HFFc6 (cell line): ENCODE measurements around the gene WDR55. TPM values are rescaled to one million over a fixed set of nuclear protein-coding genes. Genes with fewer than 3 reads are reported as not detected.
A peak's percentile ranks its signal among the peaks of the same experiment; 100 is the strongest.
"Not testable (repeated sequence)": the region's sequence is repeated elsewhere in the genome, so short reads cannot be mapped to it uniquely, and the experiment has no call there.

ENCODE experiments used
- DNase-seq: peaks from one replicate; pipeline ENCODE4 v3.0.0-alpha.2; 2018
- H3K27ac Mint-ChIP-seq: 2 replicates; pipeline ENCODE4 v1.8.0; 2020; ENCODE audit warnings: mild to moderate bottlenecking, mixed read lengths
- H3K27me3 Mint-ChIP-seq: 2 replicates; pipeline ENCODE4 v1.8.0; 2021; ENCODE audit warnings: mild to moderate bottlenecking, moderate library complexity, mixed read lengths; ENCODE audit not compliant: insufficient read depth
- H3K36me3 Mint-ChIP-seq: 2 replicates; pipeline ENCODE4 v1.8.0; 2021; ENCODE audit warnings: low read depth, mixed read lengths
- H3K4me1 Mint-ChIP-seq: 2 replicates; pipeline ENCODE4 v1.8.0; 2020; ENCODE audit warnings: low read depth, mixed read lengths
- H3K4me3 Mint-ChIP-seq: 2 replicates; pipeline ENCODE4 v1.8.0; 2020; ENCODE audit warnings: mild to moderate bottlenecking, moderate library complexity, mixed read lengths
- H3K9me3 Mint-ChIP-seq: 2 replicates; pipeline ENCODE4 v1.8.0; 2020; ENCODE audit warnings: mild to moderate bottlenecking, mixed read lengths
- CTCF ChIP-seq: fragments of 200-600 bp; sonication (generic); IDR thresholded peaks from 2 replicates; pipeline ENCODE4 v1.5.0; 2021; ENCODE audit warnings: antibody characterized with exemption, mild to moderate bottlenecking
- microRNA-seq: library from miRNA; unstranded; fragments of <30 nt; microRNA quantifications from one replicate; pipeline ENCODE4, GENCODE V29; 2019
- total RNA-seq, 6 experiments: library from RNA; stranded (reverse); fragmentation: NEBNext Ultra II Directional; extraction: Animal tissue kit (Norgen Biotek cat#: 25700); gene quantifications; 2 replicates in 1 of 6; 3 replicates in 5 of 6; pipeline ENCODE4 v1.2.3, GENCODE V29; 2021

The WDR55 gene
- total RNA-seq, 6 experiments from 2014 or later: 23.7 to 28.3 (median 25.8) TPM

GRCh38 chr5:140710899-140711552 lies 46.3 kb downstream of the WDR55 start:
- Mint-ChIP-seq H3K9me3 (no peaks in the 10 kb centered on the region), H3K4me1 (peaks cover 25% of the 10 kb centered on the region), H3K27me3 (peaks cover 4% of the 10 kb centered on the region; the same call in 1 of the 2 replicates), H3K27ac (peak overlapping the region; percentile 74), H3K36me3 (peaks cover 16% of the 10 kb centered on the region), H3K4me3 (peak overlapping the region; percentile 89)
- DNase-seq: peak; percentile 99
- TF ChIP-seq CTCF: no peak

GRCh38 chr5:140711794-140712193 lies 47.1 kb downstream of the WDR55 start:
- peak overlapping the region; percentile 89; the same call in 1 of the 2 replicates for H3K4me3 Mint-ChIP-seq
- H3K4me1 Mint-ChIP-seq: peaks cover 25% of the 10 kb centered on the region
- peaks cover 9% of the 10 kb centered on the region for H3K36me3 Mint-ChIP-seq
- TF ChIP-seq CTCF: no peak
- no peaks in the 10 kb centered on the region for H3K9me3 Mint-ChIP-seq
- H3K27ac Mint-ChIP-seq: no peak overlapping the region
- H3K27me3 Mint-ChIP-seq: peaks cover 4% of the 10 kb centered on the region; the same call in 1 of the 2 replicates
- DNase-seq: no peak

- no peaks in the 10 kb centered on the region for H3K9me3 Mint-ChIP-seq
- no peak for TF ChIP-seq CTCF
- H3K4me1 Mint-ChIP-seq: peaks cover 32% of the 10 kb centered on the region
- H3K27ac Mint-ChIP-seq: no peak overlapping the region
- no peaks in the 10 kb centered on the region for H3K36me3 Mint-ChIP-seq
- no peak overlapping the region for H3K4me3 Mint-ChIP-seq
- H3K27me3 Mint-ChIP-seq: peaks cover 4% of the 10 kb centered on the region; the same call in 1 of the 2 replicates
- DNase-seq: no peak
These were observed 48.9 kb downstream of the WDR55 start for GRCh38 chr5:140713562-140714094.

GRCh38 chr5:140716238-140716637 lies 51.5 kb downstream of the WDR55 start:
- H3K4me1 Mint-ChIP-seq: peaks cover 45% of the 10 kb centered on the region
- H3K27me3 Mint-ChIP-seq, DNase-seq, H3K4me3 Mint-ChIP-seq, H3K36me3 Mint-ChIP-seq, H3K27ac Mint-ChIP-seq, H3K9me3 Mint-ChIP-seq: not testable (repeated sequence)

- Mint-ChIP-seq H3K4me1 (peaks cover 33% of the 10 kb centered on the region), H3K9me3 (no peaks in the 10 kb centered on the region), H3K27ac (peak overlapping the region; percentile 78), H3K36me3 (no peaks in the 10 kb centered on the region), H3K4me3 (peak overlapping the region; percentile 85), H3K27me3 (peaks cover 5% of the 10 kb centered on the region; the same call in 1 of the 2 replicates)
- no peak for DNase-seq
- TF ChIP-seq CTCF: no peak
These were observed 53.5 kb downstream of the WDR55 start for GRCh38 chr5:140718266-140718592.

GRCh38 chr5:140720738-140721137 lies 56.0 kb downstream of the WDR55 start:
- H3K27ac Mint-ChIP-seq, DNase-seq, H3K4me3 Mint-ChIP-seq, H3K27me3 Mint-ChIP-seq, H3K9me3 Mint-ChIP-seq, H3K36me3 Mint-ChIP-seq: not testable (repeated sequence)
- H3K4me1 Mint-ChIP-seq: peaks cover 35% of the 10 kb centered on the region

GRCh38 chr5:140721395-140721794 lies 56.7 kb downstream of the WDR55 start:
- H3K36me3 Mint-ChIP-seq, H3K27me3 Mint-ChIP-seq, H3K27ac Mint-ChIP-seq, H3K9me3 Mint-ChIP-seq, DNase-seq, H3K4me3 Mint-ChIP-seq: not testable (repeated sequence)
- peaks cover 38% of the 10 kb centered on the region for H3K4me1 Mint-ChIP-seq

Small RNA genes within 50 kb of the gene (microRNA-seq; reads per million reads assigned to microRNA genes)
- gene MIR3655: not detected

Other genes starting within 250 kb of the WDR55 start
- gene EIF4EBP3, start 117.2 kb upstream of the WDR55 start, total RNA-seq: 1 to 10 TPM; 1.8 to 4.0 (median 2.9) TPM
- gene SRA1, start 107.4 kb upstream of the WDR55 start, total RNA-seq: 10 to 100 TPM; 50.0 to 62.3 (median 59.4) TPM
- 10 to 100 TPM; 11.0 to 13.0 (median 11.7) TPM for gene APBB3, start 100.3 kb upstream of the WDR55 start, total RNA-seq
- gene SLC35A4, start 100.1 kb upstream of the WDR55 start, total RNA-seq: 10 to 100 TPM; 64.1 to 72.8 (median 71.2) TPM
- gene CD14, start 31.7 kb upstream of the WDR55 start, total RNA-seq: 1 to 10 TPM in 5 of 6 experiments, under 1 TPM in 1; 0.84 to 1.9 (median 1.3) TPM
- 1 to 10 TPM; 3.6 to 7.2 (median 6.1) TPM for gene TMCO6, start 25.5 kb upstream of the WDR55 start, total RNA-seq
- gene NDUFA2, start 17.3 kb upstream of the WDR55 start, total RNA-seq: 10 to 100 TPM; 60.5 to 73.9 (median 67.0) TPM
- gene IK, start 17.1 kb upstream of the WDR55 start, total RNA-seq: 100 to 1,000 TPM in 4 of 6 experiments, 10 to 100 TPM in 2; 83.3 to 116 (median 109) TPM
- under 1 TPM; 0.26 to 0.59 (median 0.41) TPM for gene DND1, start 8.7 kb downstream of the WDR55 start, total RNA-seq
- gene HARS1, start 26.5 kb downstream of the WDR55 start, total RNA-seq: 100 to 1,000 TPM in 1 of 6 experiments, 10 to 100 TPM in 5; 89.1 to 102 (median 96.8) TPM
- gene HARS2, start 26.6 kb downstream of the WDR55 start, total RNA-seq: 10 to 100 TPM; 22.1 to 23.5 (median 22.9) TPM
- 10 to 100 TPM; 59.1 to 68.5 (median 63.8) TPM for gene ZMAT2, start 35.5 kb downstream of the WDR55 start, total RNA-seq
- under 1 TPM; 0.09 to 0.22 (median 0.14) TPM for gene PCDHA1, start 121.2 kb downstream of the WDR55 start, total RNA-seq
- gene PCDHA2, start 129.9 kb downstream of the WDR55 start, total RNA-seq: under 1 TPM in 1 of 6 experiments, not detected in 5; 0.13 TPM
- under 1 TPM in 1 of 6 experiments, not detected in 5; 0.05 TPM for gene PCDHA3, start 136.2 kb downstream of the WDR55 start, total RNA-seq
- gene PCDHA4, start 142.2 kb downstream of the WDR55 start, total RNA-seq: under 1 TPM in 1 of 6 experiments, not detected in 5; 0.05 TPM
- gene PCDHA5, start 156.7 kb downstream of the WDR55 start, total RNA-seq: not detected
- under 1 TPM in 3 of 6 experiments, not detected in 3; 0.07 to 0.09 (median 0.08) TPM for gene PCDHA6, start 163.1 kb downstream of the WDR55 start, total RNA-seq
- under 1 TPM; 0.09 to 0.26 (median 0.20) TPM for gene PCDHA7, start 169.4 kb downstream of the WDR55 start, total RNA-seq
- under 1 TPM in 2 of 6 experiments, not detected in 4; 0.05 to 0.12 TPM for gene PCDHA8, start 176.3 kb downstream of the WDR55 start, total RNA-seq
- gene PCDHA9, start 183.5 kb downstream of the WDR55 start, total RNA-seq: under 1 TPM in 1 of 6 experiments, not detected in 5; 0.03 TPM
- not detected for gene PCDHA10, start 191.0 kb downstream of the WDR55 start, total RNA-seq
- gene PCDHA11, start 204.1 kb downstream of the WDR55 start, total RNA-seq: under 1 TPM in 4 of 6 experiments, not detected in 2; 0.07 to 0.14 (median 0.11) TPM
- under 1 TPM in 5 of 6 experiments, not detected in 1; 0.09 to 0.34 (median 0.20) TPM for gene PCDHA12, start 210.4 kb downstream of the WDR55 start, total RNA-seq
- gene PCDHA13, start 217.2 kb downstream of the WDR55 start, total RNA-seq: not detected